ENCODE measurements around the gene LDHD.

The LDHD gene

DNA sequence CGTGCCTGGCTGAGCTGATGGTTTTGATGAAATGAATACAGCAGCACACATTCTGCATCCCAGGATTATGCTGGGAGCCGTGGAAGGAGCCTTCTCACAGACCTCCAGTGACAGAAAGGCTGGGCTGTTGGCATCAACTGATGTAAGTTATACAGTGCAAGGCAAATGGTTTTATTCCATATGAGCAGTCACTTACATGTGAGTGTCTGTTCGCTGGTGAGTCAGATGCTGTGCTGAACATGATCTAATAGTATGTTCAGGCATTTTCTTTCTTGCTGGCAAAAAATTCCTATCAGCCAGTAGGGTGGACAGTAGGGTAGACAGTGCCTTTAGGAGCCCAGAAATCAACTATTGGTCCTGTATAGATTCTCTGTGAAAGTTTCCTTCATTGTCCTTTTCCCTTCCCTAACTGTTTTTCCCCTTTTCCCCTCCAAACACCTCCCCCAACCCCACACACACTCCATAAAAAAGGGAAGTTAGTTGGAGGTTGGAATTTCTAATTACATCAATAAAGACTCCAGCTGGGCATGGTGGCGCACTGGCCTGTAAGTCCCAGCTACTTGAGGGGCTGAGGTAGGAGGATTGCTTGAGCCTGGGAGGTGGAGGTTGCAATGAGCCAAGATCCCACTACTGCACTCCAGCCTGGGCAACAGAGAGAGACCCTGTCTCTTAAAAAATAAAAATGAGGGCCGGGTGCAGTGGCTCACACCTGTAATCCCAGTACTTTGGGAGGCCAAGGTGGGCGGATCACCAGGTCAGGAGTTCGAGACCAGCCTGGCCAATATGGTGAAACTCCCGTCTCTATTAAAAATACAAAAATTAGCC lies 36.2 kb downstream of the LDHD start:
- TF ChIP-seq, protein P1, sequence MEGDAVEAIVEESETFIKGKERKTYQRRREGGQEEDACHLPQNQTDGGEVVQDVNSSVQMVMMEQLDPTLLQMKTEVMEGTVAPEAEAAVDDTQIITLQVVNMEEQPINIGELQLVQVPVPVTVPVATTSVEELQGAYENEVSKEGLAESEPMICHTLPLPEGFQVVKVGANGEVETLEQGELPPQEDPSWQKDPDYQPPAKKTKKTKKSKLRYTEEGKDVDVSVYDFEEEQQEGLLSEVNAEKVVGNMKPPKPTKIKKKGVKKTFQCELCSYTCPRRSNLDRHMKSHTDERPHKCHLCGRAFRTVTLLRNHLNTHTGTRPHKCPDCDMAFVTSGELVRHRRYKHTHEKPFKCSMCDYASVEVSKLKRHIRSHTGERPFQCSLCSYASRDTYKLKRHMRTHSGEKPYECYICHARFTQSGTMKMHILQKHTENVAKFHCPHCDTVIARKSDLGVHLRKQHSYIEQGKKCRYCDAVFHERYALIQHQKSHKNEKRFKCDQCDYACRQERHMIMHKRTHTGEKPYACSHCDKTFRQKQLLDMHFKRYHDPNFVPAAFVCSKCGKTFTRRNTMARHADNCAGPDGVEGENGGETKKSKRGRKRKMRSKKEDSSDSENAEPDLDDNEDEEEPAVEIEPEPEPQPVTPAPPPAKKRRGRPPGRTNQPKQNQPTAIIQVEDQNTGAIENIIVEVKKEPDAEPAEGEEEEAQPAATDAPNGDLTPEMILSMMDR (conservative IDR thresholded peaks at IDR 0.05): no peak
- TF ChIP-seq ZFX (IDR thresholded peaks at IDR 0.05): no peak
- peak overlapping the region; percentile 76 for H3K27ac ChIP-seq

DNA sequence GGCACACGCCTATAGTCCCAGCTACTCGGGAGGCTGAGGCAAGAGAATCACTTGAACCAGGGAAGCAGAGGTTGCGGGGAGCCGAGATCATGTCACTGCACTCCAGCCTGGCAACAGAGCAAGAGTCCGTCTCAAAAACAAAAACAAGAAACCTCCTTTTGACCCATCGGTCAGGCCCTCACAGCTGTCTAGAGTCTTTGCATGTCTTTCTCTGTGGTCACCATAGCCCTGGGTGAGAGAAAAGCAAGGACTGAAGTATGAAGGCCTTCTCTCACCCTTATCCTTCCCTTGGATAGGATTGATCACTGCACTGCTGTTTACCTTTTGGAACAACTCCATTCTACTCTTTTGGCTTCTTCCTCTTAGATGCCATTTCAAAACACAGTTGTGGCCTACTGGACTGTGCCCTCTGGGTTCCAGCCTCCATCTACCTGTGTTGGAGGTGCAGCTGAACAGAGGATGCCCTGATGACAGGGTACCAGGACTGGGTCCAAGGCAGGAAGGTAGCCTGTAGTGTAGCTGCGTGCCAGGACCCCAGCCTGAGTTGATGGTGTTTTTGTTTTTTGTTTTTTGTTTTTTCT lies 37.1 kb downstream of the LDHD start:
- no peak for TF ChIP-seq ZFX (IDR thresholded peaks at IDR 0.05)

DNA sequence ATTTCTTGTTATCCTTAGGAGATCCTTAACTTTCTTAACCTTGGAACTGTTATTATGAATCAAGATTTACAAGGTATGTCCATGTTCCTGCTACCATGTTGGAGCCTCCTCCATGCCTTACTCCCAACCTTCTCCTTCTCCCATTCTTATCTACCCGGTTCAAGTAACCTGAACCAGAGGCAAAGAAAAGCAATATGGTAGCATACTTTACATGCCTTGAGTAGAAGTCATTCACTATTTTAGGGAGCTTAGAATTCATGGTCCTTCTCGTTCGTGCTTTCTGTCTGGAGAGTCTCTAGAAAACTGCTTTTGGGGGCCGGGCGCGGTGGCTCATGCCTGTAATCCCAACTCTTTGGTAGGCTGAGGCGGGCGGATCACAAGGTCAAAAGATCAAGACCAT lies 37.7 kb downstream of the LDHD start:
- no peak for TF ChIP-seq ZFX (IDR thresholded peaks at IDR 0.05)
- TF ChIP-seq, protein P1 (conservative IDR thresholded peaks at IDR 0.05): no peak
- H3K27ac ChIP-seq: no peak overlapping the region

More for the DNA sequence above, 37.1 kb downstream of the LDHD start:
- H3K27ac ChIP-seq: peak overlapping the region; percentile 76; the same call in 1 of the 2 replicates

DNA sequence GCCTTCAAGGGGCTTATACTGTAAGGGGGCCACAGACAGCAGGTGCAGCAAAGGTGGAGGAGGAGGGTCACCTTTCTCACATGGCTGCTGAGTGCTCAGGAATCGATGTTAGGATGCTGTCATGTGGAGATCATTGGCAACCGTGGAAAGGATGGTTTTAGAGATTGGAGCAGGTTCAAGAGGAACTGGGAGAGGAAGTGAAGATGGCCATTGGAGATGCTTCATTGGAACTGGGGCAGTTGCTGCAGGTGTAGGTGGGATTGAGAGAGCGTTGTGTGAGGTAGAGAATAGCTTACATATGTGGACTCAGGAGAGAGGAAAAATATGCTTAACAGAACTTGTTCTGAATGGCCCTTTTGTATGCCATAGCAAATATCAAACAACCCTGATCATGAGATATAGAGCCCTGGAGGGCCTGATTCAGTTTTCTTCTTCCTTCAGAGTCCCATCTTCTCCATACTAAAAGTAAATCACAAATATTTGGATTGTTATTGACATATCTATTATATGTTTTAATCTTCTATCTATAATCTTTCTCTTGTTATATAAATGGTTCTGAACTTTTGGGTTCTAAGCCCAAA lies 40.8 kb downstream of the LDHD start:
- H3K27ac ChIP-seq: no peak overlapping the region
- TF ChIP-seq ZFX (IDR thresholded peaks at IDR 0.05): no peak
- TF ChIP-seq, protein P1 (conservative IDR thresholded peaks at IDR 0.05): no peak

DNA sequence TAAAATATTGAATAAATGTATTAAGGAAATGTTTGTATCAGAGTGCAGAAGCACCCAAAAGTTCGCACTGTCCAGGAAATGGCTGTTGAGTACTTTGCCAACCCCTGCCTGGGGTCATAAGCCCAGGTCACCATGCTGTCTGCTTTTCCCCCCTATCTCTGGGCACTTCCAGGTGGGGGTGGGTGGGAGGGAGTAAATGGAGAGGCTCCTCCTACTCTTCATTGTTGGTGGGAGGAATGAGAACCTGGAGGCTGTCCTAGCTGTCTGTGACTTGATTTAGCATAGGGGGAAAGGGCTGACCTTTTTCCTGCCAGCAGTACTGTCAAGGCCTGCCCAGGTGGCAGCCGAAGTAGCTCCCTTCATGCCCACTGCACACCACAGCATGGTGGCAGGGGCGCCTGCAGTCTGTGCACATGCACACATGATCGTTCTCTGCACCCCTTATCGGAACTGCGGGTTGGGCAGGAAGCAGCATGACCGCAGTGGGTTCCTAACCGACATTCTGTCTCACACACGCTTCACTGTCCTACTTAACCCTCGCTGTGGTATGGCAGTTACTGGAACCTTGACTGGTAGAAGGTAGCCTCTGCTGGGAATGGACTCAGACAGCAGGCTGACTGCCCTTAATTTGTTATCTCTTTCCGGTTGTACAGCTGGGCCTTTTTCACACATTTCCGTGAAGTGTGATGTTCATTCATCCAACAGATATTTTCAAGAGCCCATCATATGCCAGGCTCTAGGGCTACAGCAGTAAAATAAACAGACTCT lies 41.5 kb downstream of the LDHD start:
- no peak for TF ChIP-seq ZFX (IDR thresholded peaks at IDR 0.05)
- TF ChIP-seq, protein P1 (conservative IDR thresholded peaks at IDR 0.05): no peak
- no peak overlapping the region for H3K27ac ChIP-seq

DNA sequence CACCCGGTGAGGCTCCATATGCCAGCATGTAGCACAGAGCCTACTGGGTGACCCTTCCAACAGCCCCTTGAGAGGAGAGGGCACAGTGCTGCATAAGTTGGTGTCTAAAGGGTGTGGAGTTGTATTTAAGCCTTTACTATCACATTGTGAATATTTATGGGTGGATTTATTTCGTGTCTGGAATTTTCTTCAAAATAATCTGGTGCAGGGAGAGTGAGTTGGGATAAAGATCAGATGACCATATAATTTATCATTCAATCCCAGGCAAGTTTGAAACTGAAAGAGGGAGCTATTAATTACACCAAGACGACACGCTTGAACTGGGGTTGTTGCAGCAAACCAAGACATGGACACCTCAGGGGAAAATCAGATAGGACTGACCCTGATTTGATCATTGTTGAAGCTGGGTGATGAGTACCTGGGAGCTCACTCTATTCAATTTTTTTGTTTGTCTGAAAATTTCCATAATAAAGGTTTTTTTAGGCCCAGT lies 42.2 kb downstream of the LDHD start:
- no peak overlapping the region for H3K27ac ChIP-seq
- no peak for TF ChIP-seq ZFX (IDR thresholded peaks at IDR 0.05)
- TF ChIP-seq, protein P1 (conservative IDR thresholded peaks at IDR 0.05): no peak

DNA sequence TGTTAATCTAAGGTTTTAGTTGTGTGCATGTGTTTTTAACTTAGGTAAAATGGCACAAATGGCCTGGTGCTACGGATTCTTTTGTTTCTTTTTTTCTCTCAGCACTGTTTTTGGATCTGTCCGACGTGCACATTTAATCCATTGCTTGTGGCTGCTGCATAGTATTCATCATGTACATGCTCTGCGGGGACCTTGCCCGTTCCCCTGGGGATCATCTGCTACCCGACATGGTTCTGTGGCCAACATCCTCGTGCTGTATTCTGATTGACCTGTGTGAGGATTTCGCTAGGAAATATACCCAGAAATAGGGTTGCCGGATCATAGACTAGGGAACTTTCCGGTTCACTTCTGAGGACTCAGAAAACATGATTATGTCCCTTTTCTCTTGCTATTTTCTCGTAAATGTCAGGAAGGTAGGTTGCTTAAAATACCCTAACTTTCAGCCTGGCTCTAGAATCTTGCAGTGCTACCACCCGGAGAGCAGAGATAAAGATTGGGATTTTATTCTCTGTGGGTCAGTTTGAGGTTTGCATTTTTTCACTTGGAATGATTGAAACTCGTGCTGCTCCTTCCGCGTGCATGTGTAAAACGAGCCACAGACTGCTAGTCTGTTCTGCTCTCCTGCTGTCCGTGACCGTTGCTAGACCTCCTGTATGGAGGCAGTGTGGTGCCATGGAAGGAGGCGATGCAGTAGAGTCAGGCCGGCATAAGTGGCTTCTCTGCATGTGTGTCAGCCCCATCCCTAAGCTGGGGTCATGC lies 42.9 kb downstream of the LDHD start:
- H3K27ac ChIP-seq: no peak overlapping the region

More for the DNA sequence above, 42.9 kb downstream of the LDHD start:
- no peak for TF ChIP-seq ZFX (IDR thresholded peaks at IDR 0.05)
- TF ChIP-seq, protein P1 (conservative IDR thresholded peaks at IDR 0.05): no peak

Data from C4-2B (cell line).